Measurements from ENCODE around the gene RNF220.

RNF220 gene

DNA sequence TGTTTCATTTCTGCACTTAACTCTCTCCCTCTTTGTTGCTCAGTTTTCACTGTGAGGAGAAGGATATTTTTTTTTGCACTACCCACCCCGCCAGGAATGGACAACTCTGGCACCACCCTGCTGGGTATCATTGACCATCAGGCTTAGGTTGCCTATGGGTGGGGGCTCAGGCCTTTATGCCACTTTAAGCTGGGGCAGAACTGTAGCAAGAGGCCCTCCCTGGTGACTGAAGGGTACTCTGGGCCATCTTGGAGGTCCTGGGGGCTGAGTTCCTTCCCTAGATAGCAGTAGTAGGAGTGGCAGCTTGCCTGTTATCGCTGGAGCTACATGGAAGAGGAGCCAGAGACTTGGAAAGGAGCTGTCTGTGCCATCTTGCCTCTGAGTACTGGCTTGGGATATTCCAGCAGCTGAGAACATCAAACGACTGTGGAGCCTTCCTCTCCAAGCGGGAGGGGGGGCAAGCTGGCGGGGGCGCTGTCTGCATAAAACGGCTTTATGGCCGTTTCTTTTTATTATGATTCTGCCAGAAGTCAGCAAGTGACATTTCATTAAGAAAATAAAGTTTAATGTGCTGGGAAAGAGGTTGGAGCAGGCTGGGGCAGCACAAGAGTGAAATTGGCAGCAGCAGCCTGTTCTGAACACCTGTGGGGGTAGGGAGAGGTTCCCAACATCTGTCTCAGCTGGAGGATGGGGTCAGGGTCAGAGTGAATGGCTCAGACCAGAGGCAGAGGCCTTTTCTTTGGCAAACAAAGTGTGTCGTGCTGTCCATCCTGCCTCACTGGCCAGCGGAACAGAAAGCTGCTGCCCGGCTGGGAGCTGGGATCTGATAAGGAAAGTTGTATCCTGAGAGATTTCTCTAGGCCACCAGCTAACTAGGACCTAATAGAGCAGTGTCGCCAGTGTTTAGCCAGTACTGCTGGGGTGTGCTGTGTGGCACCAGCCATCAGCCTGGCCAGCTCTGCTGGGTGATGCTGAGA lies 236.4 kb downstream of the RNF220 start:
- no peak overlapping the region for H3K9ac ChIP-seq (ENCODE audit: low read length)
- H3K4me1 ChIP-seq (ENCODE audit: control insufficient read depth, insufficient read depth, low read length), result no peaks in the 10 kb centered on the region
- H3K36me3 ChIP-seq (ENCODE audit: control insufficient read depth, insufficient read depth, low read length), result peaks cover 24% of the 10 kb centered on the region
- H3K27me3 ChIP-seq (ENCODE audit: control insufficient read depth, insufficient read depth, low read length), result no peaks in the 10 kb centered on the region
- no peak overlapping the region for H3K4me3 ChIP-seq (ENCODE audit: low read length)
- H3K9me3 ChIP-seq (ENCODE audit: control insufficient read depth, low read length), result no peaks in the 10 kb centered on the region

DNA sequence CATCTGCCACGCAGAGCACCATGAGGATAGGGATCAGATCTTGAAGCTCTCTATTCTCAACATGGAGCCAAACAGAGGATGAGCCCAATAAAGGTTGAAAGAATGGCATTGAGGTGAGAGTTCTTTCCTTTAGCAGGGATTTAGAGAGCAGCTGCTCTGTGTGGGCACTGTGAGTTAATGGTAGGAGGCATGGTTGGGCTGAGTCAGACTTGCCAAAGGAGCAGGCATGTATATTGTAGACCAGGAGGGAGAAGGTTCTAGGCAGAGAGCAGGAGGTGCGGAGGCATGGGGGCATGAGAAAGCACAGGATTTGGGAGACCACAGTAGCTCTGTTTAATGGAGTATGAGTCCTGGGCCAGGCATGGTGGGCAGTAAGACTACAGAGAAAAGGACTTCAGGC lies 237.2 kb downstream of the RNF220 start:
- Histone ChIP-seq H3K4me3 (ENCODE audit: low read length) (no peak overlapping the region), H3K27me3 (ENCODE audit: control insufficient read depth, insufficient read depth, low read length) (no peaks in the 10 kb centered on the region), H3K9me3 (ENCODE audit: control insufficient read depth, low read length) (no peaks in the 10 kb centered on the region), H3K4me1 (ENCODE audit: control insufficient read depth, insufficient read depth, low read length) (no peaks in the 10 kb centered on the region), H3K9ac (ENCODE audit: low read length) (no peak overlapping the region), H3K36me3 (ENCODE audit: control insufficient read depth, insufficient read depth, low read length) (peaks cover 19% of the 10 kb centered on the region)

DNA sequence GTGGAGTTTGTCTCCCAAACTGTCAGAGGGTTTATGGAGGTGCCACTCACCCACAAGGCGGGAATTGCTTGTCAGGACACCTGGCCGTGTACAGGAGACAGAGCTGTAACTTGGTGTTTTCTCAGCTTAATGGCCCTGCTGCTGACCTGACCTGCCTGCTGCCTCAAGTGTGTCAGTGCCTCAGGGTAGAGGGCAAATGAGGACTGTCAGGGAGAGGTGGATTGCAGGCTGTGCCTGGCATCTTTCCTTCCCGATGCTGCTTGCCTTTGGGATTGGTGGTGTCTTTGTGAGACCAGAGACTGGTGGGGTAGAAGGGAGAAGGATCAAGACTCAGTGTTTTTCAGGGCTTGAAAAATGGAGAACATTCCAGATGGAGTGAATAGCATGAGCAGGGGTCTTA lies 237.9 kb downstream of the RNF220 start:
- Histone ChIP-seq H3K27me3 (ENCODE audit: control insufficient read depth, insufficient read depth, low read length) (no peaks in the 10 kb centered on the region), H3K9ac (ENCODE audit: low read length) (no peak overlapping the region), H3K9me3 (ENCODE audit: control insufficient read depth, low read length) (no peaks in the 10 kb centered on the region), H3K4me1 (ENCODE audit: control insufficient read depth, insufficient read depth, low read length) (peaks cover 5% of the 10 kb centered on the region), H3K4me3 (ENCODE audit: low read length) (no peak overlapping the region), H3K36me3 (ENCODE audit: control insufficient read depth, insufficient read depth, low read length) (peaks cover 19% of the 10 kb centered on the region)

DNA sequence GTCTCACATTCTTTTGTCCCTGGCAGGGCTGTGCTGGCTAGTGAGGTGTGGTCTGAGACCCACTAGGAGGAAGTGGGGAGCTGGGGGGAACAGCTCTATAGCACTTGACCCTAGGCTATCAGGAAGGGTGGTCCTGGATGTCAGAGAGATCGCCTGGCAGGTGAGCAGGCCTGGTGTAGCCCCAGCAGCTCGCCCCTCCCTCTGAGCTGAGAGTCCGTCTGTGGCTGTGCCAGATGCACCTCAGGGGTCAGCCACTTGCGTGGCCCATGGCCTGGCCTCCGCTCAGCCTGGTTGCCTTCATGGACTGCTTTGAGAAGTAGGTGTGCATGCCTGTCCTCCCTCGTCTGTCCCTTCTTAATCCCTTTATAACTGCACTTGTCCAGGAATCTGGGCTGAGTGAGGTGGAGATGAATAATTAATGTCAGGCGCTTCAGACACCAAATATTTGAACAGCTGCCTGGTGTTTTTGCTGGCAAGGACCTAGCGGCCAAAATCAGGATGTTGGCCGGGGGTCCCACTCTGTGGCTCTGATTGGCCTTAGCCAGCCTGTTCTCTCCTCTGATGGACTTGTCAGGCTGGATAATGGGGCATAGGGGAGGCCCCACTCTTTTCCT lies 238.8 kb downstream of the RNF220 start:
- H3K4me3 ChIP-seq (ENCODE audit: low read length), result no peak overlapping the region
- no peak overlapping the region for H3K9ac ChIP-seq (ENCODE audit: low read length)
- no peaks in the 10 kb centered on the region for H3K9me3 ChIP-seq (ENCODE audit: control insufficient read depth, low read length)
- no peaks in the 10 kb centered on the region for H3K27me3 ChIP-seq (ENCODE audit: control insufficient read depth, insufficient read depth, low read length)
- H3K4me1 ChIP-seq (ENCODE audit: control insufficient read depth, insufficient read depth, low read length), result peaks cover 11% of the 10 kb centered on the region
- H3K36me3 ChIP-seq (ENCODE audit: control insufficient read depth, insufficient read depth, low read length), result peaks cover 13% of the 10 kb centered on the region

DNA sequence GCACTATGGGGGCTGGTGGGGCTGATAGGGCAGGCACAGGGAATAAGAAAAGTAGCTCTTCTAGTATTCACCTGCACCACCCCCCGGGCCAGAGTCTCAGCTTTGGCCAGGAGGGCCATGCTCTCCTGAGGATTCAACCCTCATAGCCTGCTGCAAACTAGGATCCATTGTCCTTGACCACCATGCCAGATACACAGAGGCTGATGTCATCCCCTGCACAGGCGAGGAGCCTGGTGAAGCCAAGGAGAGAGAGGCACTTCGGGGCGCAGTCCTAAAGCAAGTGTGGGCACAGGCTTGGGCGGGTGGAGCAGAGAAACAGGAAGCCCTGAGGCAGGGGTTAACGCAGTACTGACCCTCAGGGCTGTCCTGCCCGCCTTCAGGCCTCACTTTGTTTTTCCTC lies 239.8 kb downstream of the RNF220 start:
- Histone ChIP-seq H3K27me3 (ENCODE audit: control insufficient read depth, insufficient read depth, low read length) (no peaks in the 10 kb centered on the region), H3K4me1 (ENCODE audit: control insufficient read depth, insufficient read depth, low read length) (peaks cover 11% of the 10 kb centered on the region), H3K9me3 (ENCODE audit: control insufficient read depth, low read length) (no peaks in the 10 kb centered on the region), H3K36me3 (ENCODE audit: control insufficient read depth, insufficient read depth, low read length) (peaks cover 10% of the 10 kb centered on the region), H3K4me3 (ENCODE audit: low read length) (no peak overlapping the region), H3K9ac (ENCODE audit: low read length) (no peak overlapping the region)

DNA sequence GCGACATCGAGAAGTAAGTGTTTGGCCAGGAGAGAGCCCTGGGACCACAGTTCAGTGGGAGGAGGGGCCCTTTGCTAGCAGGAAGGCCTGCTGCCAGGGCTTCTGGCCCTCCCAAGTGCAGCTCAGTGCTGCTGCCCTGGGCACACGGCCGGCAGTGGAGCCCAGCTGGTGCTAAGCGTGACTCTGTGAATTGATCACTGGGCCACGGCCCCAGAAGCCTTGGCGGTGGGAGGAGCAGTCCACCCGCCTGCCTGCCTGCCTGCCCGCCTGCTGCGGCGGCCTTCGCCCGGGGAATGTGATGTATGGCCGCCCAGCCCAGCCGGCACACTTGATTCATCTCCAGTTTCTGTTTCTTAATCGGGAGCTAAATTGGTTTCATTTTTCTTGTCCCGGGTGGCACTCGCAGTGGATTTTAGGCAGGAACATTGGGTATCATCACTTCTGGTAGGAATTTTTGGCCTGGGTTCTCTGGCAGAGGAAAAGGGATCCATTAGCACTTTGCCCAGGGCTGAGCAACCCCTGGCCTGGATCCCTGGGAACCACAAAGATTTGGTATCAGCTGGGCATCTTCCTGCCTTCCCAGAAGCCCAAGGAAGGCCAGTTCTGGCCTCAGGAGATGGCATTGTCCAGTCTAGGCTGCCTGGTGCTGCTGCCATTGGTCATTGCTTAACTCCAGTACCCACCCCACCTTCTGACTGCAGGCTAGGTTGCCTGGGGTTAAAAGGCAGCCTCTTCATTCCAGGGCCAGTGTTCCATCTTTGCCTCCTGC lies 240.6 kb downstream of the RNF220 start:
- Histone ChIP-seq H3K4me3 (ENCODE audit: low read length) (no peak overlapping the region), H3K9ac (ENCODE audit: low read length) (no peak overlapping the region), H3K9me3 (ENCODE audit: control insufficient read depth, low read length) (no peaks in the 10 kb centered on the region), H3K4me1 (ENCODE audit: control insufficient read depth, insufficient read depth, low read length) (peaks cover 11% of the 10 kb centered on the region), H3K36me3 (ENCODE audit: control insufficient read depth, insufficient read depth, low read length) (peaks cover 10% of the 10 kb centered on the region), H3K27me3 (ENCODE audit: control insufficient read depth, insufficient read depth, low read length) (no peaks in the 10 kb centered on the region)

DNA sequence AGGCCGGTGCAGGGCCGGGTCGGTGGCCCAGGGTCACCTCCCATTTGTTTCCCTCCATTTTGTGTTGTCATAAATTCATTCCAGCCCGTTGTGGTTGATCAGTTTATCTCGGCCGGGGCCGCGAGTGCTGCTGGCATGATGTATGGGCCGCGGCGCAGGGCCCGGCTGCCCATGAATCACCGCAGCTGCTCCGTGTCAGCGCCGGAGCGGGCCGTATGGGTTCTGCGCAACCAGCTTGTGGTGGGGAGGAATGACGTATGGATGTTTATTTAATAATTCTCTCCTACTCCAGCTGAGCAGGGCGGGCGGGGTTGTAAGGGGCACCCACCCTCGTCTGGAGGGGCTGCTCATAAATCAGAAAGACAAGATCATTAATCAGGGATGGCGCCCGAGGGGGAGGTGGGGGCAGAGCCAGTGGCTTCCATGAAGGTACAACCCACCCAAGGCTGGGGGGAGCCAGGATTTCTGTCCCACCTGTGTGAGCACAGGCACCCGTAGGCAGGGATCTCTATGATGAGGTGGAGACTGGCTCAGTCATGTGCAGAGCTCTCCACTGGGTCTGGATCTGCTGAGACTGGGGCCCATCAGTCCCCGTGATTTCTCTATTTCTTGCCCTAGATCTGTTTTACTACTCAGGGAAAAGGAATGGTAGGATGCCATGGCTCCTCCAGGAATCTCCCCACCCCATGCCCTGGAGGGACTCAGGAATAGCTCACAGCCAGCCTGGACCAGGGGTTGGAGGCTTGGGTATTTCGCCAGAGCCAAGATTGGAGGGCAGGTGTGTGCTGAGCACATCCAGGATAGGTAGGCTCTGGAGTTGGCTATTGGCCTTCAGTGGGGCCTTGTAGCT lies 241.4 kb downstream of the RNF220 start:
- Histone ChIP-seq H3K27me3 (ENCODE audit: control insufficient read depth, insufficient read depth, low read length) (no peaks in the 10 kb centered on the region), H3K36me3 (ENCODE audit: control insufficient read depth, insufficient read depth, low read length) (peaks cover 10% of the 10 kb centered on the region), H3K4me3 (ENCODE audit: low read length) (no peak overlapping the region), H3K4me1 (ENCODE audit: control insufficient read depth, insufficient read depth, low read length) (peaks cover 11% of the 10 kb centered on the region), H3K9ac (ENCODE audit: low read length) (no peak overlapping the region), H3K9me3 (ENCODE audit: control insufficient read depth, low read length) (no peaks in the 10 kb centered on the region)

DNA sequence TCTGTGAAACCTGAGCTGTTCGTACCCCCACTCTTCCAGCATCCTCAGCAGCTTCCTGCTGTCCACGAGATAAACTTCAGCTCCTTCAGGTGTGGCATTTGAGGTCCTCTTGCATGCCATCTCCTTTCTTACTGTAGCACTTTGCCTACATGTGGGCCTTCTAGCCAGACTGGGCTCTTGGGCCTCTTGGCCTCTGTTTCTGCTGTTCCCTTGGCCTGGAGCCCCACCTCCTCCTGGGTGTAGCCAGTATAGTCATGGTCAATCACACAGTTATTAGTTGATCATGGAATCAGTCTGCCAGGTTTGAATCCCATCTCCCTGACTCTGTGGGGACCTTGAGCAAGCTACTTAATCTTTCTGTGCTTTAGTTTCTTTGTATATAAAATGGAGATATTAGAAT lies 242.8 kb downstream of the RNF220 start:
- no peak overlapping the region for H3K4me3 ChIP-seq (ENCODE audit: low read length)
- H3K9ac ChIP-seq (ENCODE audit: low read length), result no peak overlapping the region
- H3K9me3 ChIP-seq (ENCODE audit: control insufficient read depth, low read length), result no peaks in the 10 kb centered on the region
- H3K27me3 ChIP-seq (ENCODE audit: control insufficient read depth, insufficient read depth, low read length), result no peaks in the 10 kb centered on the region
- peaks cover 11% of the 10 kb centered on the region for H3K4me1 ChIP-seq (ENCODE audit: control insufficient read depth, insufficient read depth, low read length)
- peaks cover 10% of the 10 kb centered on the region for H3K36me3 ChIP-seq (ENCODE audit: control insufficient read depth, insufficient read depth, low read length)

DNA sequence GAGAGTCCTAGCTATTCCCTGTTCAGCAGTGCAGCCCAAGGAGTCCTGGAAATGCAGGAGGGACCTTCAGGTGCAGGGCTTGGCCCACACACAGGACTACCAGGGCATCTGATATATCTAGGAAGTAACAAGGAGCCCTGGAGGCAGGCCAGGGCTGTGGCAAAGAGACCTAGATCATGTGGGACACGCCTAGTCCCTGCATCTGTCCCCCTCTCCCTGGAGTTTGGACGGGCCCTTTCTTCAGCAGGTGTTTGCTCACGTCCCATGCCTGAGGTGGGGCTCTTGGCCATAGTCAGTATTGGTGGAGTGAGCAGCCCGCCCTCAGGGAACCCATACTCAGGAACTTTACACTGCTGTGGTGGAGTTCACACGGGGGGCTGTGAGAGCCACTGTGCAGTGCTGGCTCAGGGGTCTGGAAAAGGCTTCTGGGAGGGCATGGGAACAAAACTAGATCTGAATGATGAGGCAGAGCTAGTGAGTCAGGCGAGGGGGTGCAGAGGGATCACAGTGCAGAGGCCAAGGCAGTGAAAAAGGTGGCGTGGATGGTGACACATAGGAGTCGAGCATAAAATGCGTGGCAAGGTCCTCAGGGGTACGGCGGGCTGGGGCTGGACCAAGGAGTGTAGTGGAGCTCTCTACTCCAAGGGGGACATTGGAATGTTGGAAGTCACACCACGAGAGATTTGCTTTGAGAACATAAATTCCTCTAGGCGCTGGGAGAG lies 243.6 kb downstream of the RNF220 start:
- H3K27me3 ChIP-seq (ENCODE audit: control insufficient read depth, insufficient read depth, low read length), result no peaks in the 10 kb centered on the region
- H3K9ac ChIP-seq (ENCODE audit: low read length), result no peak overlapping the region
- peaks cover 10% of the 10 kb centered on the region for H3K36me3 ChIP-seq (ENCODE audit: control insufficient read depth, insufficient read depth, low read length)
- no peaks in the 10 kb centered on the region for H3K9me3 ChIP-seq (ENCODE audit: control insufficient read depth, low read length)
- H3K4me3 ChIP-seq (ENCODE audit: low read length), result no peak overlapping the region
- H3K4me1 ChIP-seq (ENCODE audit: control insufficient read depth, insufficient read depth, low read length), result peaks cover 11% of the 10 kb centered on the region

DNA sequence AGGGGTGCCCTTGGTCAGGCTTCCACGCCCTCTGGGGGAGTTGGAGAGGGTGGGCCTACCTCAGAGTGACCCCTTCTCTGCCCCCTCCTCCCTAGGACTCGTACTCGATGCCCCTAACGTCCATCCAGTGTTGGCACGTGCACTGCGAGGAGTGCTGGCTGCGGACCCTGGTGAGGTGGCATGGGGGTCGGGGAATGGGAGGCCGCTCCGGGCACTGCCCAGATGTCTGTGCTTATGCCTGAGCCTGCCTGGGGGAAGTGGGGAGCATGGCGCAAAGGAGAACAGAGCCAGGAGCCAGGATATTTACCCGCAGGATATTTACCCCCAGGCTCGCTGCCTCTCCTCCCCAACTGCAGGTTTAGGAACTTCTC lies 244.7 kb downstream of the RNF220 start:
- Histone ChIP-seq H3K4me3 (ENCODE audit: low read length) (no peak overlapping the region), H3K36me3 (ENCODE audit: control insufficient read depth, insufficient read depth, low read length) (peaks cover 6% of the 10 kb centered on the region), H3K9ac (ENCODE audit: low read length) (no peak overlapping the region), H3K27me3 (ENCODE audit: control insufficient read depth, insufficient read depth, low read length) (no peaks in the 10 kb centered on the region), H3K4me1 (ENCODE audit: control insufficient read depth, insufficient read depth, low read length) (peaks cover 11% of the 10 kb centered on the region), H3K9me3 (ENCODE audit: control insufficient read depth, low read length) (no peaks in the 10 kb centered on the region)
